ENCODE data around the gene DCST1. TPM values are rescaled to one million over a fixed set of nuclear protein-coding genes. Genes with fewer than 3 reads are reported as not detected.

Gene DCST1
- total and polyA plus RNA-seq, 2 of the 8 experiments (the other 6 are each of a cell fraction or from before 2014, with no cell fraction given): not detected

- Histone ChIP-seq H3K36me3 (ENCODE audit: control insufficient read depth in 2 of 4, insufficient read depth in 4 of 4, low read length in 3 of 4) (no peaks in the 10 kb centered on the region), H2AK5ac (ENCODE audit: low read depth, low read length) (0 out of 2 replicates have a peak overlapping the region, but pooled peaks have one; percentile 9), H3K4me2 (ENCODE audit: insufficient read depth in 1 of 2, low read depth in 2 of 2, low read length in 2 of 2) (peak overlapping the region; percentile 93 to 95; a peak in 2 of 4 replicates), H3K4ac (replicated peaks; ENCODE audit: insufficient read length, low read depth, low read length) (no peak overlapping the region), H3K56ac (replicated peaks; ENCODE audit: insufficient read length, low read depth, low read length) (no peak overlapping the region), H3K18ac (ENCODE audit: extremely low read depth, low read length) (no peak overlapping the region), H2BK5ac (ENCODE audit: low read depth, low read length) (no peak overlapping the region), H3K27ac (ENCODE audit: low read depth, low read length) (no peak overlapping the region), H3K23me2 (ENCODE audit: low read depth, low read length) (peaks cover 21% of the 10 kb centered on the region; the same call in 1 of the 2 replicates), H3K4me3 (ENCODE audit: extremely low read depth in 1 of 4, insufficient read depth in 2 of 4, low read depth in 3 of 4, low read length in 4 of 4) (no peak overlapping the region), H4K91ac (replicated peaks; ENCODE audit: insufficient read length, low read length) (no peak overlapping the region), H3K79me2 (ENCODE audit: control insufficient read depth in 1 of 2, insufficient read depth in 2 of 2, low read length in 2 of 2) (no peaks in the 10 kb centered on the region), H3K79me1 (ENCODE audit: low read depth, low read length) (no peaks in the 10 kb centered on the region), H3K9ac (replicated peaks in 1 of 4; ENCODE audit: extremely low read depth in 1 of 4, low read depth in 3 of 4, low read length in 3 of 4) (no peak overlapping the region), H3K27me3 (replicated peaks in 1 of 4; ENCODE audit: control insufficient read depth in 3 of 4, extremely low read depth in 1 of 4, insufficient read depth in 3 of 4, low read length in 3 of 4) (peaks cover 49 to 60% (median 56%) of the 10 kb centered on the region in 4 experiments), H4K20me1 (replicated peaks in 1 of 2; ENCODE audit: control insufficient read depth in 1 of 2, insufficient read depth in 2 of 2, low read length in 2 of 2) (peaks cover 0 to 15% of the 10 kb centered on the region in 2 experiments), H4K8ac (ENCODE audit: extremely low read depth, insufficient read depth, low read length) (peak overlapping the region; percentile 41; the same call in 1 of the 2 replicates), H2BK20ac (ENCODE audit: low read length) (no peak overlapping the region), H2AFZ (ENCODE audit: low read length) (no peak overlapping the region), H2BK12ac (ENCODE audit: low read depth, low read length) (peak overlapping the region; percentile 81; the same call in 1 of the 2 replicates), H3K23ac (ENCODE audit: insufficient read length) (no peak overlapping the region), H2BK15ac (ENCODE audit: low read length) (0 out of 2 replicates have a peak overlapping the region, but pooled peaks have one; percentile 31), H3K4me1 (replicated peaks in 1 of 4; ENCODE audit: control insufficient read depth in 3 of 4, insufficient read depth in 4 of 4, low read length in 3 of 4) (peaks cover 0 to 52% (median 29%) of the 10 kb centered on the region in 4 experiments; a peak in 6 of 7 replicates), H4K5ac (ENCODE audit: insufficient read length, low read depth, low read length) (no peak overlapping the region), H3K9me3 (ENCODE audit: insufficient read depth in 2 of 2, low read depth in 1 of 2, low read length in 1 of 2) (no peaks in the 10 kb centered on the region), H3K14ac (ENCODE audit: insufficient read length) (no peak overlapping the region), H2BK120ac (replicated peaks; ENCODE audit: low read depth, low read length) (no peak overlapping the region)
- 45% methylated on average over 6 of the region's 6 CpGs; no CpG with 5 or more reads in 1 of the 2 experiments for WGBS, 2 experiments (ENCODE audit: extremely low coverage in 1 of 2, insufficient coverage in 1 of 2, insufficient read length in 1 of 2, insufficient replicate concordance in 2 of 2, low coverage in 1 of 2, low lambda C conversion rate in 2 of 2, missing lambda C conversion rate in 1 of 2)
- DNase-seq (ENCODE audit: low read depth in 1 of 2, low spot score in 2 of 2) (no peak), FAIRE-seq (no peak)
- ChIA-PET POLR2A (ENCODE audit: partially characterized antibody) (interaction anchor here (1.3 kb wide), 1 partner anchor 111 kb away, joined by 3 read pairs; no protein-coding TSS in a partner anchor), CTCF (ENCODE audit: partially characterized antibody) (interaction anchor here (1.0 to 5.5 kb wide), 8 partner anchors 12 to 179 kb away, joined by 3 to 169 read pairs (median 4); partner anchors contain the start of genes EFNA4 and KRTCAP2)
- TF ChIP-seq TAF1 (IDR thresholded peaks at IDR 0.05; ENCODE audit: low read depth, low read length) (no peak), POLR2AphosphoS5 (IDR thresholded peaks at IDR 0.05; ENCODE audit: low read depth, low read length) (no peak), TEAD4 (IDR thresholded peaks at IDR 0.05; ENCODE audit: low read depth, low read length) (no peak)
Measured at GRCh38 chr1:155083052-155083541, 49.5 kb downstream of the DCST1 start.
